Caco-2 (cell line): ENCODE data around the gene USP16. TPM values are rescaled to one million over a fixed set of nuclear protein-coding genes. Genes with fewer than 3 reads are reported as not detected.

Experiments used
- Bru-seq: library from RNA; stranded (reverse); fragments of 400-500 nt; gene quantifications from one replicate; lab custom pipeline; 2021; lab: Mats Ljungman, UMichigan
- BruChase-seq, 2 experiments: library from RNA; stranded (reverse); fragments of 400-500 nt; gene quantifications; one replicate each; lab custom pipeline; 2021; lab: Mats Ljungman, UMichigan
- BruUV-seq: library from RNA; stranded (reverse); fragments of 400-500 nt; replicated peaks from 2 replicates; lab custom pipeline; 2021; lab: Mats Ljungman, UMichigan
- CTCF ChIA-PET: fragments of 300-600 bp; sonication (Branson Sonifier 250); formaldehyde crosslinking; loops from one replicate; lab custom pipeline; 2022; ENCODE audit warnings: antibody characterized with exemption; lab: Charles Lee
- POLR2A ChIA-PET: fragments of 300-600 bp; sonication (Branson Sonifier 250); formaldehyde crosslinking; loops from one replicate; lab custom pipeline; 2022; ENCODE audit warnings: antibody characterized with exemption; lab: Charles Lee
- DNase-seq, 2 experiments: peaks; one replicate each; pipeline versions ENCODE4 v3.0.0 to v3.0.0-alpha.2; 2020 to 2022
- H3K27me3 ChIP-seq: replicated peaks from 2 replicates; pipeline ENCODE4 v1.6.0; 2011; ENCODE audit warnings: low read length; ENCODE audit not compliant: control insufficient read depth, insufficient read depth
- H3K36me3 ChIP-seq: 2 replicates; pipeline ENCODE4 v1.5.1; 2011; ENCODE audit warnings: low read length; ENCODE audit not compliant: control insufficient read depth, insufficient read depth
- H3K4me1 ChIP-seq: fragments of 250-450 bp; sonication (Bioruptor Pico); 2 replicates; pipeline ENCODE4 v1.5.1; 2020; ENCODE audit warnings: mild to moderate bottlenecking
- H3K4me3 ChIP-seq: 2 replicates; pipeline ENCODE4 v1.5.1; 2011; ENCODE audit warnings: low read depth, mild to moderate bottlenecking, control low read depth, low read length
- H3K9me3 ChIP-seq: fragments of 250-450 bp; sonication (Bioruptor Pico); 2 replicates; pipeline ENCODE4 v1.5.1; 2020; ENCODE audit warnings: mild to moderate bottlenecking, moderate library complexity
- H3K27ac Mint-ChIP-seq: one replicate; pipeline ENCODE4 v1.8.0; 2022; ENCODE audit warnings: mixed read lengths; ENCODE audit not compliant: unreplicated experiment
- H3K27me3 Mint-ChIP-seq: one replicate; pipeline ENCODE4 v1.8.0; 2022; ENCODE audit warnings: mixed read lengths; ENCODE audit not compliant: insufficient read depth, unreplicated experiment
- H3K36me3 Mint-ChIP-seq: one replicate; pipeline ENCODE4 v1.8.0; 2022; ENCODE audit warnings: mild to moderate bottlenecking, mixed read lengths; ENCODE audit not compliant: insufficient read depth, unreplicated experiment
- H3K4me1 Mint-ChIP-seq: one replicate; pipeline ENCODE4 v1.8.0; 2022; ENCODE audit warnings: low read depth, mixed read lengths; ENCODE audit not compliant: unreplicated experiment
- H3K4me3 Mint-ChIP-seq: one replicate; pipeline ENCODE4 v1.8.0; 2022; ENCODE audit warnings: mild to moderate bottlenecking, moderate library complexity, mixed read lengths; ENCODE audit not compliant: unreplicated experiment
- H3K9me3 Mint-ChIP-seq: one replicate; pipeline ENCODE4 v1.8.0; 2022; ENCODE audit warnings: mixed read lengths; ENCODE audit not compliant: unreplicated experiment
- intact Hi-C: fragments of 100-400 bp; cut with micrococcal nuclease; formaldehyde crosslinking; loops from one replicate; pipeline ENCODE4 v1.10.0; 2022; ENCODE audit not compliant: unreplicated experiment
- long read RNA-seq: library from polyadenylated mRNA; stranded (forward); transcript quantifications from one replicate; pipeline ENCODE4 v2.0.0, GENCODE V29; 2022
- total RNA-seq: library from RNA; stranded (reverse); gene quantifications from 2 replicates; pipeline ENCODE4 v1.2.3, GENCODE V29; 2022
- TF ChIP-seq, protein P1 (sequence below), 2 experiments: fragments of 200-600 bp in 1 of 2; IDR thresholded peaks; 1 replicate in 1 of 2; 2 replicates in 1 of 2; pipeline versions ENCODE4 v1.5.1 to v1.8.0; 2011 to 2022; ENCODE audit warnings: antibody characterized with exemption in 1 of 2, control low read depth in 1 of 2, inconsistent platforms in 1 of 2, low read depth in 1 of 2, low read length in 1 of 2, mild to moderate bottlenecking in 1 of 2, moderate library complexity in 1 of 2; ENCODE audit not compliant: insufficient read depth in 1 of 2, severe bottlenecking in 1 of 2, unreplicated experiment in 1 of 2

Gene USP16
- total RNA-seq: 24.2 and 27.0 TPM in 2 replicates
- percentile 90 among the genes with signal in this experiment for Bru-seq, nascent RNA
- BruChase-seq, experiment 1, labeled RNA remaining after a 2-hour chase: percentile 90 among the genes with signal in this experiment
- percentile 90 among the genes with signal in this experiment for BruChase-seq, experiment 2, labeled RNA remaining after a 6-hour chase
- long read RNA-seq, transcript USP16-203 (18 exons, 2,960 nt): major isoform, 11 of 26 reads
- long read RNA-seq, transcript USP16-204 (18 exons, 2,963 nt): minor isoform, 6 of 26 reads
- long read RNA-seq, partial matches to known transcripts: 3 of 26 reads
- long read RNA-seq, other reads (novel, unspliced or antisense): 6 of 26 reads

DNA sequence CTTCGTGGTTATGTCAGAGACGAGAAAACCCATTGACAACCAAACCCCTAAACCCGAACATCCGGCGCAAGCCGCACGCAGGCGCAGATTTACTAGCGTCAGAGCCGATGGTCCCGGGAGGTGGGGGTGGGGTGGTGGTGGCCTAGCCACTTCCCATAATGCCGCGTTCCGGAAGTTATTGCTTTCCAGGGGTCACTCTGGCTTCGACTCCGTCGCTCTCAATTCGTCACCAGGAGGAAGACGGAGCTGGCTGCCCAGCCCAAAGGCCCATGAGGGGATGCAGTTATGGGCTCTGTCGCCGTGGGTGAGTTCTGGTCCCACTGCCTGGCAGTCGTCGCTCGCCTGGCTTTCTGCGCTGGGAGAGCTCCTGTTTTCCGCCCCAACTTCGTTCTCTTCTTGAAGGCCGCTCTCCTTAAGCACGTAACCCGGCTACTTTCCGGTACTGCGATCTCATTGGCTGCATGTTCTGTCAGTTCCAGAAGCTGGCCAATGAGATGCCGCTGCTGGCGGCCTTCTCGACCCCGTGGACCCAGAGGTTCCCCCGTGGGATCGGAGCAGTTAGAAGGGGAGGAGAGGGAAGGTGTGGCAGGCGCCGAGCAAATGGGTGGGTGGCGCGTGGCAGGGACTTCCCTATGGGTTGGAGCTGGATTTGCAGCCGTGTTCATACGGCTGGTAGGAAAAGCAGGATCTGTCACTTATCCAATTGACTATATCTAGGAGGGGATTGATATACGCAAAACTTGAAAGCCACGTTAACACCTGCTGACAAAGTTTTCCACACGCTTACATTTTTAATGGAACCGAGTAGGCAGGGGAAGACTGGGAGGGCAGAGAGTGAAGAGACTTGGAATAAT, at the start of gene USP16:
TSS of gene USP16 (plus strand) at position 195 of the 854 bp plus-strand sequence. CDS start 3,246 bp downstream, outside the sequence.
- H3K4me3 Mint-ChIP-seq: peak within 1 kb of the TSS; percentile 94
- CTCF ChIA-PET: interaction anchor here (0.6 to 1.6 kb wide), 2 partner anchors 22 to 31 kb away, joined by 3 to 5 read pairs; no protein-coding TSS in a partner anchor

DNA sequence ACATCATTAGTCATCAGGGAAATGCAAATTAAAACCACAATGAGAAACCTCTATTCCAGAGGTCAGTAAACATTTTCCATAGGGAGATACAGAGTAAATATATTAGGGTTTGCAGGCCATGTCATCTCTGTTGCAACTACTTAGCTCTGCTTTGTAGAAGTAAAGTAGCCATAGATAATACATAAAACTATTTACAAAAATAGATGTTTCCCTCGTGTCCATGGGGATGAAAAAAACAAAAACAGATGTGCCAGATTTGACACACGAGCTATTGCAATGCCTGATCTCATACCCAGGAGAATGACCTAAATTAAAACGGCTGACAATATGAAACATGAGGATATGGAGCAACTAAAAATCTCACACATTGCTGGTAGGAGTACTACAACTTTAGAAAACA, 49.1 kb upstream of the USP16 start:
- Histone ChIP-seq H3K4me1 (no peaks in the 10 kb centered on the region), H3K4me3 (no peak overlapping the region), H3K9me3 (peaks cover 2% of the 10 kb centered on the region; the same call in 1 of the 2 replicates), H3K36me3 (peaks cover 2% of the 10 kb centered on the region), H3K27me3 (no peaks in the 10 kb centered on the region)
- Mint-ChIP-seq H3K9me3 (no peaks in the 10 kb centered on the region), H3K27ac (no peak overlapping the region), H3K27me3 (no peaks in the 10 kb centered on the region), H3K4me1 (no peaks in the 10 kb centered on the region), H3K36me3 (peaks cover 41% of the 10 kb centered on the region), H3K4me3 (no peak overlapping the region)
- CTCF ChIA-PET: no interaction called here
- DNase-seq: no peak
- POLR2A ChIA-PET: no interaction called here
- TF ChIP-seq, protein P1, sequence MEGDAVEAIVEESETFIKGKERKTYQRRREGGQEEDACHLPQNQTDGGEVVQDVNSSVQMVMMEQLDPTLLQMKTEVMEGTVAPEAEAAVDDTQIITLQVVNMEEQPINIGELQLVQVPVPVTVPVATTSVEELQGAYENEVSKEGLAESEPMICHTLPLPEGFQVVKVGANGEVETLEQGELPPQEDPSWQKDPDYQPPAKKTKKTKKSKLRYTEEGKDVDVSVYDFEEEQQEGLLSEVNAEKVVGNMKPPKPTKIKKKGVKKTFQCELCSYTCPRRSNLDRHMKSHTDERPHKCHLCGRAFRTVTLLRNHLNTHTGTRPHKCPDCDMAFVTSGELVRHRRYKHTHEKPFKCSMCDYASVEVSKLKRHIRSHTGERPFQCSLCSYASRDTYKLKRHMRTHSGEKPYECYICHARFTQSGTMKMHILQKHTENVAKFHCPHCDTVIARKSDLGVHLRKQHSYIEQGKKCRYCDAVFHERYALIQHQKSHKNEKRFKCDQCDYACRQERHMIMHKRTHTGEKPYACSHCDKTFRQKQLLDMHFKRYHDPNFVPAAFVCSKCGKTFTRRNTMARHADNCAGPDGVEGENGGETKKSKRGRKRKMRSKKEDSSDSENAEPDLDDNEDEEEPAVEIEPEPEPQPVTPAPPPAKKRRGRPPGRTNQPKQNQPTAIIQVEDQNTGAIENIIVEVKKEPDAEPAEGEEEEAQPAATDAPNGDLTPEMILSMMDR (IDR thresholded peaks at IDR 0.05; ENCODE audit: insufficient read depth in 1 of 2, low read depth in 1 of 2, low read length in 1 of 2, severe bottlenecking in 1 of 2, unreplicated experiment in 1 of 2): no peak
- intact Hi-C loops: no loop called here
- BruUV-seq: no TSS peak

More for the DNA sequence above, at the start of gene USP16:
- intact Hi-C loops: loop anchor here (1.0 kb wide), 3 partner anchors 22 to 49 kb away; partner anchors contain the start of gene CCT8
- POLR2A ChIA-PET: interaction anchor here (0.6 to 3.0 kb wide), 10 partner anchors 8 to 52 kb away, joined by 3 to 47 read pairs (median 5); partner anchors contain the start of genes CCT8 and LTN1
- no peaks in the 10 kb centered on the region for H3K27me3 ChIP-seq
- no peaks in the 10 kb centered on the region for H3K27me3 Mint-ChIP-seq
- peak within 1 kb of the TSS; percentile 86 for H3K4me3 ChIP-seq
- peak; percentile 97 to 98 for DNase-seq
- no peaks in the 10 kb centered on the region for H3K9me3 ChIP-seq
- no peaks in the 10 kb centered on the region for H3K9me3 Mint-ChIP-seq
- BruUV-seq: no TSS peak
- H3K27ac Mint-ChIP-seq: peak within 1 kb of the TSS; percentile 100
- TF ChIP-seq, protein P1 (IDR thresholded peaks at IDR 0.05; ENCODE audit: insufficient read depth in 1 of 2, low read depth in 1 of 2, low read length in 1 of 2, severe bottlenecking in 1 of 2, unreplicated experiment in 1 of 2): no peak
- peaks cover 29% of the 10 kb centered on the region for H3K36me3 Mint-ChIP-seq
- peaks cover 20% of the 10 kb centered on the region for H3K4me1 Mint-ChIP-seq
- H3K36me3 ChIP-seq: no peaks in the 10 kb centered on the region
- H3K4me1 ChIP-seq: peaks cover 9% of the 10 kb centered on the region

DNA sequence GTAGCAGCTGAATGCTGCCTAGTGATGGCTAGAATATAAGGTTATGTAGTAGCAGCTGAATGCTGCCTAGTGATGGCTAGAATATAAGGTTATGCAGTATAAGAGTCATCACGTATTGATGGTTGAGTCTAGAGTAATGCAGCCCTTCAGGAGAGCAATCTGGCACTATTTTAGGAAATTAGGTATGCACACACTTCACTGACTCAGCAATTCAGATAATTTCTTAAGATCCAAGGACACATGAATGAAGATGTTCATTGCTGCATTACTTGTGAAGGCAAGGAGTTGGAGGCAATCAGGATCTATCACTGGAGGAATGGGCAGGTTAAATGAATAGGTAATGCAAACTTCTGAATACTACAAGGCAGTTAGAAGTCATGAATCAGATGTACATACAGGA, 45.4 kb upstream of the USP16 start:
- Histone ChIP-seq H3K4me3 (no peak overlapping the region), H3K36me3 (peaks cover 2% of the 10 kb centered on the region; the same call in 1 of the 2 replicates), H3K9me3 (peaks cover 2% of the 10 kb centered on the region; the same call in 1 of the 2 replicates), H3K4me1 (no peaks in the 10 kb centered on the region), H3K27me3 (no peaks in the 10 kb centered on the region)
- Mint-ChIP-seq H3K27me3 (no peaks in the 10 kb centered on the region), H3K4me1 (no peaks in the 10 kb centered on the region), H3K4me3 (no peak overlapping the region), H3K36me3 (peaks cover 41% of the 10 kb centered on the region), H3K9me3 (no peaks in the 10 kb centered on the region), H3K27ac (no peak overlapping the region)
- intact Hi-C loops: no loop called here
- POLR2A ChIA-PET: no interaction called here
- no peak for DNase-seq
- BruUV-seq: no TSS peak
- TF ChIP-seq, protein P1 (IDR thresholded peaks at IDR 0.05; ENCODE audit: insufficient read depth in 1 of 2, low read depth in 1 of 2, low read length in 1 of 2, severe bottlenecking in 1 of 2, unreplicated experiment in 1 of 2): no peak
- CTCF ChIA-PET: no interaction called here
